ENCODE data around the gene FAM163B. TPM values are rescaled to one million over a fixed set of nuclear protein-coding genes. Genes with fewer than 3 reads are reported as not detected.
A peak's percentile ranks its signal among the peaks of the same experiment; 100 is the strongest.

FAM163B gene
- total RNA-seq, 6 donors from 2014 or later: not detected

- ATAC-seq (ENCODE audit: low FRiP score in 2 of 2) (no peak), DNase-seq (peak in 1 of 2 donors; percentile 66)
- Histone ChIP-seq H3K27ac (peak overlapping the region in 2 of 4 donors; percentile 40 to 44), H3K4me3 (no peak overlapping the region), H3K4me1 (peaks cover 19 to 25% (median 22%) of the 10 kb centered on the region in 4 donors), H3K36me3 (no peaks in the 10 kb centered on the region), H3K27me3 (no peaks in the 10 kb centered on the region), H3K9me3 (no peaks in the 10 kb centered on the region)
- 65 to 68% methylated on average over 9 to 21 of the region's 22 CpGs for WGBS, 2 donors
- no peak for TF ChIP-seq CTCF (IDR thresholded peaks at IDR 0.05)
- TF ChIP-seq POLR2AphosphoS5 (IDR thresholded peaks at IDR 0.05): no peak
- no peak for TF ChIP-seq POLR2A (IDR thresholded peaks at IDR 0.05)
- no peak for TF ChIP-seq EP300 (IDR thresholded peaks at IDR 0.05)
Observed at GRCh38 chr9:133528001-133528875, 81.0 kb downstream of the FAM163B start.

- 49 to 64% methylated on average over 18 of the region's 18 CpGs for WGBS, 2 donors
- DNase-seq (peak in 1 of 2 donors; percentile 90), ATAC-seq (ENCODE audit: low FRiP score in 2 of 2) (peak in 1 of 2 donors; percentile 53)
- no peaks in the 10 kb centered on the region for H3K36me3 ChIP-seq
- TF ChIP-seq EP300 (IDR thresholded peaks at IDR 0.05) (no peak), CTCF (IDR thresholded peaks at IDR 0.05) (no peak), POLR2A (IDR thresholded peaks at IDR 0.05) (no peak), POLR2AphosphoS5 (IDR thresholded peaks at IDR 0.05) (no peak)
- peaks cover 15 to 19% (median 16%) of the 10 kb centered on the region in 4 donors for H3K4me1 ChIP-seq
- peak overlapping the region in 1 of 4 donors; percentile 44 for H3K27ac ChIP-seq
- no peaks in the 10 kb centered on the region for H3K27me3 ChIP-seq
- H3K4me3 ChIP-seq: no peak overlapping the region
- no peaks in the 10 kb centered on the region for H3K9me3 ChIP-seq
Observed at GRCh38 chr9:133527444-133527920, 81.7 kb downstream of the FAM163B start.

Other genes starting within 250 kb of the FAM163B start
- 100 to 1,000 TPM in 5 of 6 donors, 10 to 100 TPM in 1; 66.0 to 208 (median 137) TPM for gene SURF4, start 233.3 kb downstream of the FAM163B start, total RNA-seq
- gene STKLD1, start 233.0 kb downstream of the FAM163B start, total RNA-seq: 1 to 10 TPM in 3 of 6 donors, under 1 TPM in 1, not detected in 2; 0.59 to 3.1 (median 1.6) TPM
- 10 to 100 TPM; 14.7 to 34.3 (median 23.1) TPM for gene REXO4, start 191.4 kb downstream of the FAM163B start, total RNA-seq
- 1 to 10 TPM; 1.4 to 9.4 (median 2.5) TPM for gene ADAMTS13, start 187.0 kb downstream of the FAM163B start, total RNA-seq
- 10 to 100 TPM; 31.1 to 52.8 (median 38.5) TPM for gene CACFD1, start 149.4 kb downstream of the FAM163B start, total RNA-seq
- gene SLC2A6, start 130.3 kb downstream of the FAM163B start, total RNA-seq: 10 to 100 TPM in 2 of 6 donors, 1 to 10 TPM in 4; 5.2 to 17.2 (median 7.5) TPM
- not detected for gene MYMK, start 84.4 kb downstream of the FAM163B start, total RNA-seq
- gene ADAMTSL2, start 74.7 kb downstream of the FAM163B start, total RNA-seq: 10 to 100 TPM in 4 of 6 donors, 1 to 10 TPM in 2; 1.4 to 34.8 (median 19.2) TPM
- under 1 TPM in 1 of 6 donors, not detected in 5; 0.27 TPM for gene DBH, start 27.0 kb upstream of the FAM163B start, total RNA-seq
- 10 to 100 TPM in 2 of 6 donors, 1 to 10 TPM in 3, under 1 TPM in 1; 0.79 to 37.7 (median 4.2) TPM for gene SARDH, start 129.0 kb upstream of the FAM163B start, total RNA-seq